GM19467 (cell line): Measurements from ENCODE around the gene CDH4.

Source experiments
- ATAC-seq: cut with Tn5 transposase; IDR thresholded peaks from one replicate; pipeline ENCODE4 v1.9.1; 2021; ENCODE audit warnings: mild to moderate bottlenecking, moderate library complexity; ENCODE audit not compliant: unreplicated experiment

Gene CDH4

GRCh38 chr20:61567204-61567603 lies 315.1 kb downstream of the CDH4 start:
- ATAC-seq, result no peak

- ATAC-seq, result no peak
Observed at GRCh38 chr20:61569825-61570224, 317.8 kb downstream of the CDH4 start.

- ATAC-seq, result no peak
Observed at GRCh38 chr20:61570646-61571195, 318.7 kb downstream of the CDH4 start.

GRCh38 chr20:61571221-61571620 lies 319.2 kb downstream of the CDH4 start:
- ATAC-seq, result no peak

GRCh38 chr20:61571916-61572711 lies 320.1 kb downstream of the CDH4 start:
- ATAC-seq, result no peak

GRCh38 chr20:61572789-61573188 lies 320.7 kb downstream of the CDH4 start:
- no peak for ATAC-seq

GRCh38 chr20:61573415-61574305 lies 321.6 kb downstream of the CDH4 start:
- no peak for ATAC-seq

- ATAC-seq, result no peak
Observed at GRCh38 chr20:61575151-61575937, 323.3 kb downstream of the CDH4 start.

- no peak for ATAC-seq
Observed at GRCh38 chr20:61576372-61576771, 324.3 kb downstream of the CDH4 start.

GRCh38 chr20:61577065-61577464 lies 325.0 kb downstream of the CDH4 start:
- no peak for ATAC-seq

GRCh38 chr20:61579908-61580307 lies 327.8 kb downstream of the CDH4 start:
- ATAC-seq, result no peak

GRCh38 chr20:61580958-61581824 lies 329.1 kb downstream of the CDH4 start:
- ATAC-seq, result no peak

GRCh38 chr20:61581825-61582188 lies 329.7 kb downstream of the CDH4 start:
- no peak for ATAC-seq

- no peak for ATAC-seq
Observed at GRCh38 chr20:61582196-61582923, 330.3 kb downstream of the CDH4 start.

- no peak for ATAC-seq
Observed at GRCh38 chr20:61583356-61583755, 331.3 kb downstream of the CDH4 start.

- ATAC-seq, result no peak
Observed at GRCh38 chr20:61584851-61585250, 332.8 kb downstream of the CDH4 start.

- no peak for ATAC-seq
Observed at GRCh38 chr20:61585764-61586163, 333.7 kb downstream of the CDH4 start.

GRCh38 chr20:61587036-61587435 lies 335.0 kb downstream of the CDH4 start:
- no peak for ATAC-seq

- ATAC-seq, result no peak
Observed at GRCh38 chr20:61587681-61588289, 335.7 kb downstream of the CDH4 start.
